HCT116 (cell line): Measurements from ENCODE around the gene CHRNA4. TPM values are rescaled to one million over a fixed set of nuclear protein-coding genes. Genes with fewer than 3 reads are reported as not detected.

Experiments
- ATAC-seq: fragments of 200-7000 bp; cut with Tn5 transposase; 2 replicates; pipeline ENCODE4 v1.9.1; 2020; ENCODE audit warnings: mild to moderate bottlenecking, moderate library complexity
- BruUV-seq: library from RNA; stranded (reverse); fragments of 400-500 nt; replicated peaks from 2 replicates; lab custom pipeline; 2021; lab: Mats Ljungman, UMichigan
- CTCF ChIA-PET: fragments of 300-600 bp; sonication (Branson Sonifier 250); formaldehyde crosslinking; loops from one replicate; lab custom pipeline; 2021; ENCODE audit warnings: antibody characterized with exemption; lab: Charles Lee
- POLR2A ChIA-PET: fragments of 300-600, 350-600 bp; sonication (Branson Sonifier 250); formaldehyde crosslinking; loops from one replicate; lab custom pipeline; 2021; ENCODE audit warnings: antibody characterized with exemption; lab: Charles Lee
- RAD21 ChIA-PET, 2 experiments: fragments of 300-600 bp; sonication (Branson Sonifier 250); formaldehyde crosslinking; loops; one replicate each; lab custom pipeline; 2023; ENCODE audit warnings: low total read pairs in 2 of 2; ENCODE audit not compliant: uncharacterized antibody in 2 of 2, unreplicated experiment in 2 of 2, low non-redundant PET in 1 of 2; lab: Charles Lee
- DNase-seq: peaks from one replicate; pipeline ENCODE4 v3.0.0-alpha.2; 2010; ENCODE audit warnings: low read depth, low spot score
- H2AFZ ChIP-seq: fragments of 200-600 bp; shearing (Covaris generic), sonication (generic); 2 replicates; pipeline ENCODE4 v1.6.1; 2017; ENCODE audit warnings: low read depth, mixed run types, mixed read lengths, antibody characterized with exemption, low read length; ENCODE audit not compliant: poor library complexity, severe bottlenecking
- H3K27ac ChIP-seq: 2 replicates; pipeline ENCODE4 v1.5.1; 2012; ENCODE audit warnings: low read depth, low read length
- H3K27me3 ChIP-seq: fragments of 200-600 bp; sonication (generic); 2 replicates; pipeline ENCODE4 v1.6.1; 2016; ENCODE audit warnings: mixed run types, low read length, mixed read lengths; ENCODE audit not compliant: insufficient read depth
- H3K36me3 ChIP-seq, 2 experiments: fragments of 200-500 bp in 1 of 2; fragments of 200-600 bp in 1 of 2; sonication (Bioruptor generic) in 1 of 2; sonication (generic) in 1 of 2; 2 replicates each; pipeline versions ENCODE4 v1.5.1 to v1.6.1; 2014 to 2016; ENCODE audit warnings: low read length in 2 of 2, inconsistent platforms in 1 of 2, mixed read lengths in 1 of 2, mixed run types in 1 of 2; ENCODE audit not compliant: insufficient read depth in 2 of 2, control insufficient read depth in 1 of 2
- H3K4me1 ChIP-seq, 2 experiments: fragments of 200-600 bp in 1 of 2; sonication (generic) in 1 of 2; 2 replicates each; pipeline versions ENCODE4 v1.5.1 to v1.6.1; 2012 to 2017; ENCODE audit warnings: low read length in 2 of 2, inconsistent platforms in 1 of 2, mild to moderate bottlenecking in 1 of 2, mixed read lengths in 1 of 2, mixed run types in 1 of 2, moderate library complexity in 1 of 2; ENCODE audit not compliant: insufficient read depth in 2 of 2, control insufficient read depth in 1 of 2
- H3K4me2 ChIP-seq: fragments of 200-600 bp; sonication (generic); 2 replicates; pipeline ENCODE4 v1.6.1; 2017; ENCODE audit warnings: mixed run types, low read length, mixed read lengths
- H3K4me3 ChIP-seq, 2 experiments: fragments of 200-600 bp in 1 of 2; sonication (generic) in 1 of 2; replicated peaks in 1 of 2; 2 replicates each; pipeline ENCODE4 v1.5.1; 2011 to 2016; ENCODE audit warnings: low read length in 2 of 2, control low read depth in 1 of 2, low read depth in 1 of 2, mild to moderate bottlenecking in 1 of 2, mixed read lengths in 1 of 2, mixed run types in 1 of 2
- H3K79me2 ChIP-seq: fragments of 200-600 bp; sonication (generic); 2 replicates; pipeline ENCODE4 v1.6.1; 2017; ENCODE audit warnings: mild to moderate bottlenecking, mixed run types, low read length, moderate library complexity, mixed read lengths; ENCODE audit not compliant: insufficient read depth
- H3K9ac ChIP-seq: fragments of 200-600 bp; sonication (generic); 2 replicates; pipeline ENCODE4 v1.6.1; 2016; ENCODE audit warnings: low read length, mixed read lengths
- H3K9me2 ChIP-seq: fragments of 200-600 bp; sonication (generic), shearing (Covaris generic); 2 replicates; pipeline ENCODE4 v1.6.1; 2017; ENCODE audit warnings: mixed run types, mild to moderate bottlenecking, moderate library complexity; ENCODE audit not compliant: insufficient read depth
- H3K9me3 ChIP-seq, 2 experiments: fragments of 200-500 bp in 1 of 2; fragments of 200-600 bp in 1 of 2; sonication (Bioruptor generic) in 1 of 2; sonication (generic) in 1 of 2; 2 replicates each; pipeline ENCODE4 v1.6.1; 2014 to 2017; ENCODE audit warnings: low read length in 2 of 2, mixed read lengths in 2 of 2, inconsistent platforms in 1 of 2, low read depth in 1 of 2, mild to moderate bottlenecking in 1 of 2, mixed run types in 1 of 2, moderate library complexity in 1 of 2; ENCODE audit not compliant: control insufficient read depth in 1 of 2, insufficient read depth in 1 of 2
- H4K20me1 ChIP-seq: fragments of 200-600 bp; sonication (generic), shearing (Covaris generic); 2 replicates; pipeline ENCODE4 v1.6.1; 2017; ENCODE audit warnings: mixed run types, mild to moderate bottlenecking, moderate library complexity; ENCODE audit not compliant: insufficient read depth
- ATF3 ChIP-seq: IDR thresholded peaks from 2 replicates; pipeline ENCODE4 v1.6.1; 2012
- CBX3 ChIP-seq: IDR thresholded peaks from 2 replicates; pipeline ENCODE4 v1.6.1; 2012; ENCODE audit warnings: low read depth
- CEBPB ChIP-seq: IDR thresholded peaks from 2 replicates; pipeline ENCODE4 v1.6.1; 2012; ENCODE audit warnings: low read depth
- CTCF ChIP-seq, 3 experiments: fragments of 200-600 bp in 1 of 3; sonication (generic) in 1 of 3; IDR thresholded peaks in 2 of 3; conservative IDR thresholded peaks in 1 of 3; 2 replicates each; pipeline ENCODE4 v1.5.1; 2012 to 2017; ENCODE audit warnings: low read depth in 2 of 3, low read length in 2 of 3, antibody characterized with exemption in 1 of 3, borderline replicate concordance in 1 of 3, control low read depth in 1 of 3, mild to moderate bottlenecking in 1 of 3, mixed read lengths in 1 of 3, mixed run types in 1 of 3, moderate library complexity in 1 of 3; ENCODE audit not compliant: insufficient read depth in 1 of 3
- EGR1 ChIP-seq: IDR thresholded peaks from 2 replicates; pipeline ENCODE4 v1.6.1; 2012; ENCODE audit warnings: low read depth
- FOSL1 ChIP-seq: IDR thresholded peaks from 2 replicates; pipeline ENCODE4 v1.6.1; 2012; ENCODE audit warnings: low read depth
- JUND ChIP-seq: IDR thresholded peaks from 2 replicates; pipeline ENCODE4 v1.6.1; 2012
- MAX ChIP-seq: IDR thresholded peaks from 2 replicates; pipeline ENCODE4 v1.6.1; 2012
- POLR2A ChIP-seq: IDR thresholded peaks from 2 replicates; pipeline ENCODE4 v1.7.0; 2011; ENCODE audit warnings: borderline replicate concordance; ENCODE audit not compliant: insufficient read depth, insufficient read length; ENCODE audit errors: extremely low read depth
- POLR2AphosphoS5 ChIP-seq: IDR thresholded peaks from 2 replicates; pipeline ENCODE4 v1.6.1; 2011; ENCODE audit warnings: mild to moderate bottlenecking, low read depth, low read length, moderate library complexity
- RAD21 ChIP-seq: IDR thresholded peaks from 2 replicates; pipeline ENCODE4 v1.6.1; 2012; ENCODE audit warnings: low read depth, mild to moderate bottlenecking
- REST ChIP-seq: IDR thresholded peaks from 2 replicates; pipeline ENCODE4 v1.6.1; 2012; ENCODE audit warnings: low read depth
- SIN3A ChIP-seq: IDR thresholded peaks from 2 replicates; pipeline ENCODE4 v1.6.1; 2012; ENCODE audit warnings: low read depth
- SP1 ChIP-seq: IDR thresholded peaks from 2 replicates; pipeline ENCODE4 v1.6.1; 2012; ENCODE audit warnings: low read depth
- SRF ChIP-seq: IDR thresholded peaks from 2 replicates; pipeline ENCODE4 v1.6.1; 2012; ENCODE audit warnings: low read depth
- ZNF274 ChIP-seq: fragments of 200-500 bp; sonication (Bioruptor generic); IDR thresholded peaks from 2 replicates; pipeline ENCODE4 v1.6.1; 2014; ENCODE audit warnings: mild to moderate bottlenecking, low read depth, low read length, inconsistent platforms
- intact Hi-C: fragments of 100-400 bp; cut with micrococcal nuclease; formaldehyde crosslinking; loops from 2 replicates; pipeline ENCODE4 v1.10.0; 2022
- total RNA-seq: library from RNA; stranded (reverse); gene quantifications from one replicate; pipeline ENCODE4 v1.2.1, GENCODE V29; 2021; ENCODE audit not compliant: unreplicated experiment

The CHRNA4 gene
- total RNA-seq, 1 experiment from 2014 or later = not detected

- no peaks in the 10 kb centered on the region for H3K9me3 ChIP-seq
- H4K20me1 ChIP-seq = no peaks in the 10 kb centered on the region
- RAD21 ChIA-PET = no interaction called here
- no peak for ATAC-seq
- H3K4me1 ChIP-seq = no peaks in the 10 kb centered on the region
- H3K27me3 ChIP-seq = no peaks in the 10 kb centered on the region
- H3K27ac ChIP-seq = no peak overlapping the region
- TF ChIP-seq SIN3A (no peak), REST (no peak), JUND (no peak), ZNF274 (no peak), MAX (no peak), RAD21 (no peak), FOSL1 (no peak), SRF (no peak), ATF3 (no peak), CBX3 (no peak), POLR2A (no peak), SP1 (no peak), EGR1 (no peak), CEBPB (no peak), POLR2AphosphoS5 (no peak), CTCF (IDR thresholded peaks at IDR 0.05 in 2 of 3, conservative IDR thresholded peaks at IDR 0.05 in 1 of 3; ENCODE audit: borderline replicate concordance in 1 of 3, insufficient read depth in 1 of 3, low read depth in 2 of 3, low read length in 2 of 3) (no peak)
- TF ChIP-seq, all 23 proteins: peak for 0
- H3K36me3 ChIP-seq = no peaks in the 10 kb centered on the region
- DNase-seq = no peak
- H3K9me2 ChIP-seq = no peaks in the 10 kb centered on the region
- no peak overlapping the region for H2AFZ ChIP-seq
- no TSS peak for BruUV-seq
- no peak overlapping the region for H3K4me2 ChIP-seq
- ChIA-PET CTCF (interaction anchor here (0.6 kb wide), 1 partner anchor 35 kb away, joined by 4 read pairs; no protein-coding TSS in a partner anchor), POLR2A (no interaction called here)
- no peak overlapping the region for H3K4me3 ChIP-seq
- no peak overlapping the region for H3K9ac ChIP-seq
- H3K79me2 ChIP-seq = no peaks in the 10 kb centered on the region
- intact Hi-C loops = no loop called here
These were observed 41.7 kb upstream of the CHRNA4 start for GRCh38 chr20:63402860-63403220.
